ENCODE data around the gene LRATD1.

Gene LRATD1

DNA sequence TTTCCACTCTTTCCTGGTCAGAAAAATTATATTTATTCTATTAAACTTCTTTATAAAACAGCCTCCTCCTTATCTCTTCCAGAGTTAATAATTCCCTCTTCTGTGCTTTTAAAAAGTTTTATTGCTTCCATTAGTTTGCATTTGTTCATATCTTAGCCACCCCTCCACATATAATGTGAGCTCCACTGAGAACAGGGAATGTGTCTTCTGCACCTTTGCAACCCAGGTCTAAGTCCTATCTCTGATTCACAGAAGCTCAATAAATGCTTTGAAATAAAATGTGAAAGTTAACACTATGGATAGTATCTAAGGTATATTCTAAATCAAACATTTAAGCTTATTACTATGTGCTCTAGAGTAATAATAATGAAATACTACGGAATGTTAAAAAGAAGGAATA lies 9.3 kb upstream of the LRATD1 start:
- H3K27me3 Mint-ChIP-seq (ENCODE audit: low read depth): peaks cover 2% of the 10 kb centered on the region
- no peaks in the 10 kb centered on the region for H3K9me3 Mint-ChIP-seq
- no peak overlapping the region for H3K27ac Mint-ChIP-seq
- H3K36me3 Mint-ChIP-seq (ENCODE audit: low read depth): no peaks in the 10 kb centered on the region
- H3K4me1 Mint-ChIP-seq: peaks cover 8% of the 10 kb centered on the region
- TF ChIP-seq, protein P1, sequence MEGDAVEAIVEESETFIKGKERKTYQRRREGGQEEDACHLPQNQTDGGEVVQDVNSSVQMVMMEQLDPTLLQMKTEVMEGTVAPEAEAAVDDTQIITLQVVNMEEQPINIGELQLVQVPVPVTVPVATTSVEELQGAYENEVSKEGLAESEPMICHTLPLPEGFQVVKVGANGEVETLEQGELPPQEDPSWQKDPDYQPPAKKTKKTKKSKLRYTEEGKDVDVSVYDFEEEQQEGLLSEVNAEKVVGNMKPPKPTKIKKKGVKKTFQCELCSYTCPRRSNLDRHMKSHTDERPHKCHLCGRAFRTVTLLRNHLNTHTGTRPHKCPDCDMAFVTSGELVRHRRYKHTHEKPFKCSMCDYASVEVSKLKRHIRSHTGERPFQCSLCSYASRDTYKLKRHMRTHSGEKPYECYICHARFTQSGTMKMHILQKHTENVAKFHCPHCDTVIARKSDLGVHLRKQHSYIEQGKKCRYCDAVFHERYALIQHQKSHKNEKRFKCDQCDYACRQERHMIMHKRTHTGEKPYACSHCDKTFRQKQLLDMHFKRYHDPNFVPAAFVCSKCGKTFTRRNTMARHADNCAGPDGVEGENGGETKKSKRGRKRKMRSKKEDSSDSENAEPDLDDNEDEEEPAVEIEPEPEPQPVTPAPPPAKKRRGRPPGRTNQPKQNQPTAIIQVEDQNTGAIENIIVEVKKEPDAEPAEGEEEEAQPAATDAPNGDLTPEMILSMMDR (IDR thresholded peaks at IDR 0.05; ENCODE audit: unreplicated experiment in 3 of 3): no peak
- no peak overlapping the region for H3K4me3 Mint-ChIP-seq

DNA sequence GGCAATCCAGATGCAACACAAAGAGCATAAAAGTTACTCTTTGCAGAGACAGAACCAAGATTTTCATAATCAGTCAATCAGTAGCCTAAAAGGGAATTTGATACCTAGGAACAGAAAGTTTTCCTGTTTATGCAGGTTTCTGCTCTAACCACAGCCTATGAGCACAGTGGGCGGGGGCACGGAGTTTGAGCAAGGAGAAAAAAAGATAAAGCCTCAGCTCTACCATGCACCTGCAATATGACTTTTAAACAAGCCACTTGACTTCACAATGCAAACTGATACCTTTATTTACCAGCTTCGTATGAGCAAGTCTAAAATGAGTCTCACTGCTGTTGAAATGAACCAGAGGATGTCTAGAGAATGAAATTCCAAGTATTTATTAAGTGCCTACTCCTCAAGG lies 5.6 kb upstream of the LRATD1 start:
- Mint-ChIP-seq H3K9me3 (no peaks in the 10 kb centered on the region), H3K4me3 (no peak overlapping the region), H3K27ac (no peak overlapping the region), H3K27me3 (ENCODE audit: low read depth) (peaks cover 35% of the 10 kb centered on the region), H3K36me3 (ENCODE audit: low read depth) (no peaks in the 10 kb centered on the region), H3K4me1 (peaks cover 10% of the 10 kb centered on the region)
- TF ChIP-seq, protein P1 (IDR thresholded peaks at IDR 0.05; ENCODE audit: unreplicated experiment in 3 of 3): no peak

DNA sequence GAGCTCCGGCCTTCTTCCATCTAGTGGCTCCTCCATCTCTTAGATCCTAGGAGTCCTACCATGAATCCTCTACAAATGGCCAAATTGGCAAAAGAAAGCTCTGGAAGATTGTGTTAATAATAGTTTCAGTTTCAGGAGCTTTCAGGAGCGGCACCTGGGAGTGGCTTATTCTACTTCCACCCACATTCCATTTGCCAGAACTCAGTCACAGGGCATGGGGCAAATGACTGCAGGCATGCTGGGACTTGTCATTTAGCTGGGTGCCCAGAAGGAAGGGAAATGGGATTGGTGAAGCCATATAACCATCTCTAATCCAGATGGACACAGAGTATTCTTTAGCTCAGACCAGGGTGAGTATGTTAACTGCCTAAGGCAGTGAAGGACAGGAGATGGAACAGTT lies 3.6 kb upstream of the LRATD1 start:
- Mint-ChIP-seq H3K4me1 (peaks cover 17% of the 10 kb centered on the region), H3K27ac (no peak overlapping the region), H3K9me3 (no peaks in the 10 kb centered on the region), H3K4me3 (no peak overlapping the region), H3K27me3 (ENCODE audit: low read depth) (peaks cover 50% of the 10 kb centered on the region), H3K36me3 (ENCODE audit: low read depth) (no peaks in the 10 kb centered on the region)
- TF ChIP-seq, protein P1 (IDR thresholded peaks at IDR 0.05; ENCODE audit: unreplicated experiment in 3 of 3): no peak

DNA sequence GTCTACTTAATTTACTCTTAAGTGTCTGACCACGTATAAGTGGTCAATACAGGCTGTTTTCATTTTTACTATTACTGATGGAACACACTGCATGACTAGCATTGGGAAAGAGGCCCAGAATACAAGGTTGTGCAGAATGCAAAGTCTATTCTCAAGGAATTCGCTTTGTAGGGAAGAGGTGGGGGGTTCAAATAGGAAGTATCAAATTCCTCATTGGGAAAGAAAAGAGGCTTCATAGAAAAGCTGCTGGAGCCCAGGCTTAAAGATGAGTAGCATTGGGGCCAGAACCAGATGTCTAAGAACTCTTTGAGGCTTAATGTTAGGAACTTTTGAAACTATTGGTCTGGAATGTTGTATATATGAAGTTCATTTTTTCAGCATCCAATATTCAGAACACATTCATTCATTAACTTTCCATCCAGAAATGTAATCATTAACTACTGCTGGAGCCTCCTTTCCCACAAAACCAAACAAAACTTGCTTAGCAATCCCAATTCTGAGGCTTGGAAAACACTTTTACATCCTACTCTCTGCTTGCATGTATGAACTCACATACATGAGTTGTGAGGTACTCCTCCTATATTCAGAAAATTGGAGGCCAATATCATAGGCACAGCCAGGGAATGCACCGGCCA lies 994 bp upstream of the LRATD1 start:
- Mint-ChIP-seq H3K4me1 (peaks cover 30% of the 10 kb centered on the region), H3K27me3 (ENCODE audit: low read depth) (peaks cover 58% of the 10 kb centered on the region), H3K27ac (peak overlapping the region; percentile 42 to 70 (median 44)), H3K36me3 (ENCODE audit: low read depth) (no peaks in the 10 kb centered on the region), H3K4me3 (peak overlapping the region; percentile 92 to 95 (median 95)), H3K9me3 (no peaks in the 10 kb centered on the region)
- TF ChIP-seq, protein P1 (IDR thresholded peaks at IDR 0.05; ENCODE audit: unreplicated experiment in 3 of 3): no peak

DNA sequence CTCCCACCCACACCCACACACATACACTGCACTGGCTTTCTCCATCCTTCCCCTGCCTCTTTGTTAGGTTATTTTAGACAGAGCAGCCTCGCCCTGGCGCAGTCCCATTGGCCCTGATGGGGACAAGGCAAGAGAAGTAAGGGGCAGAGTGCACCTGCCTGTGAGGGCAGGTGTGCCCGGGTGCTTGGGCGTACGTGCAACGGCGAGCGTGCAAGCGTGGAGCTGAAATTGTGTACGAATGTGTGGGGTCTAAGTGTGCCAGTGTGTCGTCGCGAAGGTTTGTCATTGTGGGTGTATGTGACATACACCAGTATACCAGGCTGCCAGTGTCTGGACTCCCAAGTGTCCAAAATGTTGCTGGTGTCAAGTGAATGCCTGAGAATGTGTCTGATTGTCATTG lies 544 bp downstream of the LRATD1 start:
- TF ChIP-seq, protein P1 (IDR thresholded peaks at IDR 0.05; ENCODE audit: unreplicated experiment in 3 of 3): no peak
- Mint-ChIP-seq H3K27me3 (ENCODE audit: low read depth) (peaks cover 58% of the 10 kb centered on the region), H3K4me3 (peak overlapping the region; percentile 95 to 96 (median 95)), H3K36me3 (ENCODE audit: low read depth) (no peaks in the 10 kb centered on the region), H3K27ac (peak overlapping the region; percentile 46 to 67 (median 65)), H3K9me3 (no peaks in the 10 kb centered on the region), H3K4me1 (peaks cover 38% of the 10 kb centered on the region)

Measured in nephron (organoid).